Activated naive CD4-positive, alpha-beta T cell treated with Interleukin-2 at 50 U/mL for 16 hours (primary cell): ENCODE measurements around the gene PDZRN4.
"Not testable (repeated sequence)": the region's sequence is repeated elsewhere in the genome, so short reads cannot be mapped to it uniquely, and the experiment has no call there.

Experiments
- DNase-seq: peaks from one replicate; pipeline ENCODE4 v3.0.0-alpha.2; 2020

Gene PDZRN4

DNA sequence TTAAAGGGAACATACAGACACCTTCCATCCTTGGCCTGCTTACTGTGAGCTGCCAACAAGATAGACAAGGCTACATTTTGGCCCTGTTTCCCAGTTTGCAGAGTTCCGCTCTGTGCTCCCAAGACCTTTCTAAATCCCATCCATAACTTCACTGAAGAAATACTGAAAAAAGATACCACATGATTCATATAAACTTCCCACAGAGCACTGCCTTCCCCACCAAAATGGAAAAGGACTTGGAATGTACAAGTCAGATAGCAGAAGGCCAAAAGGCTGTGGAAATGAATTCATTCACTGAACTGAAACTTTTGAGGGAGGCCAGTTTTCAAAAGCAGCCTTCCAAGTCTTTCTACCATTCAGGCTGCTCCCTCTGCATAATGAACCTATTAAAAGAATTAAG lies 29.6 kb downstream of the PDZRN4 start:
- no peak for DNase-seq

DNA sequence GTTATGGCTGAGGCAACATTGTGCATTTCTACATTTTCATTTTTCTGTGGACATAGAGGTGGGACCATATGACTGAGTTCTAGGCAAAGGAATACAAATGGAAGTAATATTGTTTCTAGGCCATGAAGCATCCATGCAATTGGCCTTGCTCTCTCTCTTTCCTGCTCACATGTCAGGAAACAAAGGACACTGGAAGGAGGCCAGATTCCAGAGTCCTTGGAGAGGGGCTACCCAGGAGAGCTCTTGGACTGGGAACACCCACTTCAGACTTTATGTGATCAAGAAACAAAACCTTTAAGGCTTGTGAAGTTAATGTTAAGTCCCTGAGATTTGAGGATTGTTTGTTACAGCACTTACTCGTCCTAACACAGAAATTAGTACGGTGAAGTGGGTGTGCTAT lies 32.8 kb downstream of the PDZRN4 start:
- no peak for DNase-seq

DNA sequence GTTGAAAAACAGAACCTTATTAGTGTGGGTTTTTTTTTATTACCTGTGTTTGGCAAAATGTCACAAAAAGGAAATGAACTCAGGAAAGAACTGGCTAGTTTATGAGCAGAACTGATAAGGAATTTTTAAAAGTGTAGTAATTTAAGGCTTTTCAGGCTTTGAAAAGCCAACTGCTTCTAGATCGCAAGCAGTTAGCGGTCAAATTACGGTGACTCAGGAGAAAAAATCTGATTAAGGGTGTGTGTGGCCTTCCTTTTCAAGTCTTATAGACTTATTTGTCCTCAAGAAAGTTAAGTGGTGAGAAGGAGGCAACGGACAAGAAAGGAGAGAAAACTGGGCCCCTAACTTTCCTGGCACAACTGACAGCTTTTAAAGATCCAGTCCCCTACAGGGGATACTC lies 33.4 kb downstream of the PDZRN4 start:
- DNase-seq: no peak

DNA sequence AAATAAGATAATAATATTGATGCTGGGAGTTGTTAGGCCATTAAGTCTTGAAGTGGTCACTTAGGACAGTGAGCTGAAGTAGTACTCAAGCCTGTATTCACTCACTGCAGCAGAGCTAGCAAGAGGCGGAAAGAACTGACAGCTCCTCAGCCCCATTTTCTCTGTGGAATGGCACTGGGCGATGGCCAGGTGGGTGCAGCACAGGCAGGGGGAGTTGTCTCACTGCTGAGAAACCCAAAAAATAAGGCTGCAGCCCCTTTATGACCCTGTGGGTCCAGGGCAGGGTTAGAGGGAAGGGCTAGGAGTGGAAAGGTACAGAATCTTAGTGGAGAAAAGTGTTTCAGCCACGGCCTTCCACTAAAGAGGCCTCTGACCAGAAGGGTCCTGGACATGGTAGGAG lies 35.5 kb downstream of the PDZRN4 start:
- no peak for DNase-seq

DNA sequence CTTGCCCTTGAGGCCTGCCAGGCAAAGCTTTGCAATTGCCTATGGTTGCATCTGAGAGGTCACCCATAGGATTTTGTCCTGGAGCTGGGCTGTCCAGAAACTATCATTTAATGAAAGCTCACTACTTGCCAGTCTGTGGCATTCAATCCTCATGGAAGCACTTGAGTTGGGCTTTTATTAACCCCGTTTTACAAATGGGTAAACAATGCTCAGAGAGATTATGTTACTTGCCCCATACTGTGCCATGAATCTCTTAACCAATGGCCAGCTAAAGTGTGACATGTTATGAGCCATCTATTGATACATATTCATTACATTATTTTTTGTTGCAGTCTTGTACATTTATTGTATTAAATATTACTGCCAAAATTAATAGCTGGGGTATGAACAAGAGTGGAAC lies 35.9 kb downstream of the PDZRN4 start:
- DNase-seq: no peak

DNA sequence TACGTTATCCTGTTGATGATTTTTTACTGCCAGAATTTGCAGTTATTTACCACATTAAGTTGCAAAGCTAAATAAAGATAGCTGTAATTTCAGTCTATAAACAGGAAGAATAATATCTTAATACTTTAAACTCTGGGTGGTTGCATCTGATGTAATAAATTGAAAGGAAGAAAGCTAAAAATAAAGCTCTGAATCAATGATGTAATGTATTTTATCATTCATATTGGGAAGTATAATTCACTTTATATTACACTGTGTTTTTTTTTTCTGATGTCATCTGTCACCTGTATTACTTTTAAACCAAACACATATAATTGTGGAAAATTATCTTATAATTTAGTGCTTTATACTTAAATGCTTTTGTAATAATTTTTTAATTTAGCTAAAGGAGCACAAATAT lies 37.1 kb downstream of the PDZRN4 start:
- DNase-seq: no peak

- no peak for DNase-seq
Measured at GRCh38 chr12:41228066-41228820, 40.1 kb downstream of the PDZRN4 start.

DNA sequence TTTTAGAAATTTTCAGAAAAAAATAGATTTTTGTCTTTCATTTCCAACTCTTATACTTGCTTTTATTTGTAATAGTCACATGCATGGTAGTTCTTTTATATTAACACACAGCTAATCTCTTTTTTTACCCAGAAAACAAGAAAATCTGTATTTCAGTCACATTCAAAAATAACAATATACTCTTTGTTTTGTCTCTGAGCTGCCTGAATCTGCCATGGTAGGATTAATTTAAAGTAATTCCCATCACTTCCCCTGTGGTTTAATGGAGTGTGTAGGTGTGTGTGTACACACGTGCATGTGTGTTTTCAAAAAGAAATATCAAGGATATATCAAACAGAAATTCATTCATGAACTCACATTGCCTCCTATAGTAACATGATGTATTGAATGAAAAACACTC lies 42.6 kb downstream of the PDZRN4 start:
- no peak for DNase-seq

GRCh38 chr12:41234692-41235091 lies 46.6 kb downstream of the PDZRN4 start:
- no peak for DNase-seq

GRCh38 chr12:41242603-41243002 lies 54.5 kb downstream of the PDZRN4 start:
- no peak for DNase-seq

DNA sequence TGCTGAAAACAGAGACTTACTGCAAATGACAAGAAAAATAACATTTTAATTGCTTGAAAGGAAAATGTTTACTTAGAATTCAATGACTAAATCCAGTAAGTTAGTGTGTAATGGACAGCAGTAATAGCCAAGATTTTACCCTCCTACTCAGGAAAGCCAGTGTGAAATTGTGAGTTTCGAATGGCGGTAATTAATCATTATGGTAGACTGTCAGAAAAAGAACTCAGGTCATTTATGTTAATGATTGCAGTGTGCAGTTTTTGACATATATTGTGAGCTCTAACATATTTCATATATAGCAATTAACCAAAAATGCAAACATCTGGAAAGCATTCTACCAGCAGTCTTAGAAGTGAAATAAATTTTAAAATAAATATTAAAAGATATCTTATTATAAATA lies 60.3 kb downstream of the PDZRN4 start:
- DNase-seq: no peak

- no peak for DNase-seq
Measured at GRCh38 chr12:41250748-41251147, 62.6 kb downstream of the PDZRN4 start.

DNA sequence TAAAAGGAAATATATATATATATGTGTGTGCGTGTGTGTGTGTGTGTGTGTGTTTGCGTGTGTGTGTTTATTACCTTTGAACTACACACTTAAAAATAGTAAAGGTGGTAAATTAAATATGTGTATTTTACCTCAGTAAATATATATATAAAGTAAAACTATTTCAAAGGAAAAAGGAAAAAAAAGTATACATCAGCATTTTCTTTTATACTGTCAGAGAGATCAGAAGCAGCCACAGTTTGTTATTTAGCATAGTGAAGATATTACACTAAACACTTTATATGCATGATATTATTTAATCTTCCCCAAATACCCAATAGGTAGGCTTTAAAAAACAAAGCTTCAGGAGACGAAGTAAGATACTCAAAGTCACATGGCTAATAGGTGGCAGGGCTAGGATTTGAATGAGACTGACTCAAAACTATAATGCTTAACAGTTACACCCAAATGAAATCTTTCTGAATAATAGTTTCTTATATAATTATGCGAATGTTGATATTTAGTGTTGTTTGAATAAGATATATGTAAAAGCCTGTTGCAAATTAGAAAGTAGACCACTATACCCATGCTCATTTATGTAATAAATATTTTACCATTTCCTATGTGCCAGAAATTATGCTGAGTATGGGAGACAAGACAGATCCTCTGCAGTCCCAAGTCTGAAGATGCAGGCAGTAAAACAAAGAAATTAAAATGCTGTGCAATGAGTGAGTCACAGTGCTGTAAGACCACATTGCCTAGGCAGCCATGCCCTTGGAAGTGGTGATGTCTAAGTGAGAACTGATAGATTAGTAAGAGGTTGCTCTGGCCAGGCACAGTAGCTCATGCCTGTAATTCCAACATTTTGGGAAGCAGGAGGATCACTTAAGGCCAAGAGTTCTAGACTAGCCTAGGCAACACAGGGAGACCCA lies 66.1 kb downstream of the PDZRN4 start:
- DNase-seq: no peak

- DNase-seq: not testable (repeated sequence)
Measured at GRCh38 chr12:41263196-41263595, 75.1 kb downstream of the PDZRN4 start.

GRCh38 chr12:41264281-41264680 lies 76.2 kb downstream of the PDZRN4 start:
- no peak for DNase-seq

DNA sequence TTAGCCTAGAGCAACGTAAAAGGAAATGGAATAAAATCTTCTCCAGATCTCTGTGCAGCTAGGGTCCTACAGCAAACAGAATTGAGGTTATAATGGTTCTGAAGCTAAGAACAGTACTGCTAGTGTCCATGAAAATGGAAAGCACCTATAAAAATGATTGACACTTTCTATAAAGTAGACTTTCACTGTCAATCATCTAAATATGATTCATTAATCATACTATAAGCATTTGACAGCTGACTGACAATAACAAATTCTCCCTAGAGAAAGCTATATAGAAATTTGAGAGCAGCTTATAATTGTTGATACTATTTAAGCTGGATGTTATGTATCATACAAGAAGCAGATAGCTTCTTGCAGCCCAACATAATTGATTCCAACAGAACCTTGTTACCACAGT lies 80.9 kb downstream of the PDZRN4 start:
- DNase-seq: no peak

DNA sequence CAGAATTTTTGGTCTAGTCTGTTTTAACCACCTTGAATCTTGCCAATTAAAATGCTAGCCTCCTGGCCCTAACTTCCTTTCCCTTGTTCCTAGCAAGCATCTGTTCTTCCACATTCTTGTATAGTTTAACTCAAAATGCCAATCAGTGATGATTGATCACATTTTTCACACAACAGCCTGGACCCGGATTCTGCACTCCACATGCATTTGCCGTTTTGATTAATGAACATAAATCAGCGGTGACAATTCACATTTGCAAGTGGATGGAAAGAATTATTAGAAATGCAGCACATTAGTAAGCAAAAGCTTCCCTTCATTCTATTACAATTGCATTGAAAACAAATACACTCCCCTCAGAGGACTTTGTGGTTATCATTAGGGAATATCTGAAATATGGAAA lies 83.4 kb downstream of the PDZRN4 start:
- no peak for DNase-seq

DNA sequence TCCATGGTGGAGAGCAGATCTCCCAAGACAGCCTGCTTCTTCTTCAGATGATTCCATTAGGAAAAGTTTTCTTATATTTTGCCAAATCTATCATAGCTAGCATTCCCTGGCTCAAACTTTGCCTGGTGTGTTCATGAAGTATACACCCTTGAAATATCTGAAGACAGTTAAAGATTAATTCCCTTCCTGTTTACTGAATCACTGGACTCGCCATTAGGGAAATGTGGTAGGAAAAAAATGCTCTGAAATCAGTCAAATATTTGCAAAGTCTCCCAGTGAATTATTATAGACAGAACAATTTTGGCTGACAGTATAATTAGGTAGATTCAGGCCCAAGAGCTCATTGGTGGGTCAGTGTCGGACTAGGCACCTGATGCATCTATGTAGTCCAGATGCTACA lies 86.5 kb downstream of the PDZRN4 start:
- no peak for DNase-seq

DNA sequence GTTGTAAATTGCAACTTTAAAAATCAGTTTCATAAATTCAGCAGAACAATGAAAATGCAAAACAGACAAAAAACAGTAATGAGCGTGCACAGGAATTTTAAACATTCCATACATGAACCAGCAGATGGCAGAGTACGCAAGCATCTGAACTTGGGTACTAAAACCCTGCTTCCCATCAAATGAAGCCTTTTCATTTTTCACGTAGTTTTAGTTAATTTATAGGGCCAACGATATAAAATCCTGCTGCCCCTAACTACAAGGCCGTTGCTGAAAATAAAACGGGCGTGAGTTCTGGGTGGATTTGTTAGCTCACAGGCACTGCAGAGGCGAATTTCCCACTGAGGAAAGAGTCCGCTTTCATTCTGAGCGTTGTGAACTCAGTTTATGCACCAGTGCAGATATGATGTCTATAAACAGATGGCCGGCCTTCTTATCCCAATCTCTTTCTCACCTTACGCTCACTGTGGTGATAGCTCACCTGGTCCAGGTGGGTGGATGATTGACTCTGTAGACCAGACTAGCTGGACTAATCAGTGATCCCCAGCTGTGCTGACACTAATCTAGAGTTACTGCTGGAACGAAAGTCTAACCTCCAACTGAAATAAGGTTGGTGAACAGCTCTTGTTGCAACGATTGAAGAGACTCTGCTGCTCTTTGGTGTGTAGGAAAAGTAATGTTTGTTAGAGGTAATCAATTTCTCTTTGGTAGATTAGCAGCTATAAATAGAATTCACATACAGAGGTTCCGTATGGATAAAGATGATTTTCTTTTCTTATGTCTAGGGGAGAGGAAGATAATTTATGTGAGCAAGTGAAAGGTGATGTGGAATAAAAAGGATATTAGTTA lies 89.2 kb downstream of the PDZRN4 start:
- DNase-seq: no peak

DNA sequence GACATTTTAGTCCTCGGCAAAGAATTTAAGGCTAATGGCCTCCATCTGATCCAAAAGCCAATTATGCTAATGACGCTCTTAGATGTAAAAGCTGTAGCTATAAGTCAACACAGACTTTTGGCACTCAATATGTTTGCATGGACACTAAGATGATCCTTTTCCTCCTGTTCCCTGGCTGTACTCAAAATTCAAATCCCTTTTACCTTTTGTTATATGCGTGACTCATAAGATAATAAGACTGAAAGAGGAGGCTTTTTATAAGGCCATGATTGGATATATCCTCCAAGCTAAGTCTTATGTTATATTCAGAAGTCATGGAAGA lies 89.8 kb downstream of the PDZRN4 start:
- DNase-seq: no peak

GRCh38 chr12:41280341-41281095 lies 92.4 kb downstream of the PDZRN4 start:
- not testable (repeated sequence) for DNase-seq

DNA sequence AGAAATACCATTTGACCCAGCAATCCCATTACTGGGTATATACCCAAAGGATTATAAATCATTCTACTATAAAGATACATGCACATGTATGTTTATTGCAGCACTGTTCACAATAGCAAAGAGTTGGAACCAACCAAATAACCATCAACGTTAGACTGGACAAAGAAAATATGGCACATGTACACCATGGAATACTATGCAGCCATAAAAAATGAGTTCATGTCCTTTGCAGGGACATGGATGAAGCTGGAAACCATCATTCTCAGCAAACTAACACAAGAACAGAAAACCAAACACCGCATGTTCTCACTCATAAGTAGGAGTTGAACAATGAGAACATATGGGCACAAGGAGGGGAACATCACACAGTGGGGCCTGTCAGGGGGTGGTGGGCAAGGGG lies 97.3 kb downstream of the PDZRN4 start:
- not testable (repeated sequence) for DNase-seq

DNA sequence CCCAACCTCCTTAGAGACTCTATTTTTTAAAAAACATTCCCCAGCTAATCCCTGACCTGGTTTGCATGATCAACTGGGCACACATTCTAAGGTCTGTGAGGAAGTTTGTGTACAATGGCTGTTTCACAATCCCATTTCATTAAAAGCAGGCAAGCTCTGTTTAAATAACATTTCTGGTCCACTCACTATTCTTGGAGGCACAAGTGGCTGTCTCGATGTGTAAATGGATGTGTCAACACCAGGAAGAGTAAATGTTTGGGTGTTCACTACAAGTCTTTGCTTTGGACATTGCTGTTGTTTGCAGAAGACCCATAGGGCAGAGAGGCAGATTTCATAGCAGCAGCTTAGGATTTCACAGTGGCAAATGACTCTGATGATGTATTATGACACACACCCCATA lies 98.3 kb downstream of the PDZRN4 start:
- DNase-seq: no peak
